Bronchial epithelial cell (primary cell): ENCODE results near the gene SYT5. TPM values are rescaled to one million over a fixed set of nuclear protein-coding genes. Genes with fewer than 3 reads are reported as not detected.

Source experiments
- DNase-seq: peaks from one replicate; pipeline ENCODE4 v3.0.0-alpha.2; 2010; ENCODE audit warnings: low read depth
- FAIRE-seq: peaks from 2 replicates; lab custom pipeline; 2011; peaks lifted over from hg19 to GRCh38; lab: Jason Lieb, UNC
- H3K27me3 ChIP-seq: 2 replicates; pipeline ENCODE4 v1.5.1; 2011; ENCODE audit warnings: low read length; ENCODE audit not compliant: control insufficient read depth, insufficient read depth
- H3K36me3 ChIP-seq: 2 replicates; pipeline ENCODE4 v1.5.1; 2011; ENCODE audit warnings: low read length; ENCODE audit not compliant: control insufficient read depth, insufficient read depth
- H3K4me3 ChIP-seq: 2 replicates; pipeline ENCODE4 v1.5.1; 2011; ENCODE audit warnings: mild to moderate bottlenecking, low read depth, low read length, control low read depth
- CTCF ChIP-seq: IDR thresholded peaks from 2 replicates; pipeline ENCODE4 v1.5.1; 2011; ENCODE audit warnings: mild to moderate bottlenecking, moderate library complexity, low read length, control low read depth, inconsistent platforms; ENCODE audit not compliant: insufficient read depth, severe bottlenecking
- total RNA-seq: library from RNA; depleted of rRNA; stranded (reverse); fragments of >200 nt; gene quantifications from 2 replicates; pipeline ENCODE4 v1.2.1, GENCODE V29; 2014

The SYT5 gene
- total RNA-seq, 1 donor from 2014 or later = 0.26 TPM

GRCh38 chr19:55188625-55189024, 8.5 kb upstream of the SYT5 start:
- no peaks in the 10 kb centered on the region for H3K36me3 ChIP-seq
- no peak overlapping the region for H3K4me3 ChIP-seq
- no peaks in the 10 kb centered on the region for H3K27me3 ChIP-seq
- no peak for FAIRE-seq
- TF ChIP-seq CTCF = no peak
- peak; percentile 13 for DNase-seq

GRCh38 chr19:55186080-55186479, 6.0 kb upstream of the SYT5 start:
- H3K36me3 ChIP-seq = no peaks in the 10 kb centered on the region
- H3K27me3 ChIP-seq = no peaks in the 10 kb centered on the region
- FAIRE-seq = no peak
- no peak overlapping the region for H3K4me3 ChIP-seq
- no peak for TF ChIP-seq CTCF
- DNase-seq = no peak

- Histone ChIP-seq H3K36me3 (no peaks in the 10 kb centered on the region), H3K4me3 (no peak overlapping the region), H3K27me3 (peaks cover 2% of the 10 kb centered on the region)
- DNase-seq (no peak), FAIRE-seq (no peak)
- TF ChIP-seq CTCF = no peak
These were observed 1.7 kb upstream of the SYT5 start for GRCh38 chr19:55181740-55182139.

- no peak for TF ChIP-seq CTCF
- DNase-seq (peak; percentile 39), FAIRE-seq (no peak)
- H3K27me3 ChIP-seq = peaks cover 2% of the 10 kb centered on the region
- no peak overlapping the region for H3K4me3 ChIP-seq
- no peaks in the 10 kb centered on the region for H3K36me3 ChIP-seq
These were observed 1.1 kb downstream of the SYT5 start for GRCh38 chr19:55178781-55179599.

- no peak for TF ChIP-seq CTCF
- peaks cover 2% of the 10 kb centered on the region for H3K27me3 ChIP-seq
- DNase-seq = no peak
- H3K4me3 ChIP-seq = no peak overlapping the region
- no peaks in the 10 kb centered on the region for H3K36me3 ChIP-seq
- FAIRE-seq = no peak
These were observed 4.0 kb downstream of the SYT5 start for GRCh38 chr19:55176076-55176475.
